CD4-positive, alpha-beta T cell treated with Interleukin-2 at 100 ng/mL for 4 hours (primary cell): ENCODE data around the gene PIEZO2.
A peak's percentile ranks its signal among the peaks of the same experiment; 100 is the strongest.

Experiments
- DNase-seq: peaks from one replicate; pipeline ENCODE4 v3.0.0-alpha.2; 2020; ENCODE audit warnings: low spot score

The PIEZO2 gene

DNA sequence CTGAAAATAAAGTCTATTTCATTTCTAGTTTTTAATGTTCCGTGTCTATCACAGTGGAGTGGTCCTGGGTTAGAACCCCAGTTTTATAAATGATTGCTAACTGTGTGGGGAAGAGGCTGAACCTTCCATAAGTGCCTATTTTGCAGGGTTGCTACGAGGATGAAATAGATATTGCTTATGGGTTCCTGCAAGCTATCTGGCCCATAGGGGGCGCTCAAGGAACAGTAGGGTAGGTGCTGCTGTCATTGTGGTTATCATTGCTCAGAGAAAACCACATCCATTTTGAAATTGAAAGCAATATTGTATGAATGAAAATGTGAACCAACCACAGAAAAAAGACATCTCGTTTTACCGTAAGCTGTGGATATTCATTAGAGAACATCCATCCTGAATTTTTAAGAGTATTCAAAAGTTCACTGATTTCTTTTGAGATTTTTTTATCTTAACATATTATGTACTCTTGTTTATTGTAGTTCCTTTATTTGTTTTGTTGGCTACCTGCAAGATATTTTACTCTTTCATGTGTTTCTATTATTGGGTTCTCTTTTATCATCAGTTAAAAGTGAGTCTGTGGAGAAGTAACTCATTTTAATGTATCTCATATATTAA, 362.0 kb downstream of the PIEZO2 start:
- peak; percentile 76 for DNase-seq

GRCh38 chr18:10785798-10786197, 363.6 kb downstream of the PIEZO2 start:
- no peak for DNase-seq

DNA sequence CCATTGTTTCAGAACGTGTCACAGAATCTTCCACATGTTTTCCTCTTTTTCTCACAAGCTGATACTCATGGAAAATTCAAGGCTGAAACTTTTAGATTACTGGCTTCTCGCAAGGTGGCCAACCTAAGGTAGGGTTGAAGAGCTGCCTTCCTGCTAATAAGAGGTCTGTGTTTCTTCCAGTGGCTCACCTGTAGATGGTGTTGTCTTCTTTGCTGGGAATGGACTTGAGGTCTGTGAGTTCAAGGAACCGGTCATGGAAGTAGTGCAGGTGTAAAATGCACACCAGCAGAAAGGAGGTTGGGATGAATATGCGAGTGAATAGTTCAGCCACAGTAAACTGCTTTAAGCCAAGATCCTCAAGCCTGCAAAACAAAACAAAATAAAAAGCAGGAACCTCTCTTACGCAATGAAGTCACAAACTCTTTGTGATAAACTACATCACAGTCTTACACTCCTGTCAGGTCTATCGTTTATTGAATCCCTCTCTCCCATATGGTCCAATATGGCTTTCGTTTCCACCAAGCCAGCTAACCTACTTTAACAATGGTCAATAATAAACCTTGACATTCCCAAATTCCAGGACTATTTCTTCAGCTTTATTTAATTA, 364.7 kb downstream of the PIEZO2 start:
- DNase-seq: no peak

DNA sequence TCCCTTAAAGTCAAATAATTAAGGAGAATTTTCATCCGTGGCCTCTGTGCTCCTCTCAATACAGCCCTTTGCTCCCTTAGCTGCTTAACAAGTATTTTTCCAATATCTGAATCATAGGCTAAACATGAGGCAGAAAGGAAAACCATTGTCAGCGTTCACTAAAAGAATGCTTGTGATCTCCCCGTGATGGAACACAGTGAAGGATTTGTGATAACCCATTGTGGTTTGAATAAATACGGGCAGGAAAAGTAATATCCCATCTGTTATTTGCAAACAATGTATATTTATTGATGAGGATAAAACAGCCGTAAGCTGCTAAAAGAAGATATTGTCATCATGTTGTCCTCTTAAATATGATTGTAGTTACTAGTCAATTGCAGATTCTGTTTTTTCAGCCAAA, 365.4 kb downstream of the PIEZO2 start:
- DNase-seq: no peak

DNA sequence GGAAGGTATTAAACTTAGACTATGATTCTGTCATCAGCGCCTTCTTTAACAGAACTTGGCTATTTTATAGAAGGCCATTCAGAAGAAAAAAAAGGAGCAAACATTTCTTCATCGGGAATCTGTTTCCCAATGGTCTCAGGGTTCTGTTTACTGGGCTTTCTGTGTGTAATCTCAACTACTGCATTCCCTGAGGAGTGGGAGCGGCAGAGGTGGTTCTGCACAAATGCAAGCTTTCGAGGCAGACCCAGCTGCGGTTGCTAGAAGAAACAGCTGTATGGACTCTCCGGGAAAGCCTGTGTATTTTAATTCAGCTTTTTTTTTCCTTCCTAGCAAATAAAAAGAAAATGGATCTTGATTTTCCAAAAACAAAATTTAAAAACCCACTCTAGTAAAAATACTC, 372.9 kb downstream of the PIEZO2 start:
- DNase-seq: no peak

GRCh38 chr18:10775026-10775425, 374.3 kb downstream of the PIEZO2 start:
- DNase-seq: no peak

DNA sequence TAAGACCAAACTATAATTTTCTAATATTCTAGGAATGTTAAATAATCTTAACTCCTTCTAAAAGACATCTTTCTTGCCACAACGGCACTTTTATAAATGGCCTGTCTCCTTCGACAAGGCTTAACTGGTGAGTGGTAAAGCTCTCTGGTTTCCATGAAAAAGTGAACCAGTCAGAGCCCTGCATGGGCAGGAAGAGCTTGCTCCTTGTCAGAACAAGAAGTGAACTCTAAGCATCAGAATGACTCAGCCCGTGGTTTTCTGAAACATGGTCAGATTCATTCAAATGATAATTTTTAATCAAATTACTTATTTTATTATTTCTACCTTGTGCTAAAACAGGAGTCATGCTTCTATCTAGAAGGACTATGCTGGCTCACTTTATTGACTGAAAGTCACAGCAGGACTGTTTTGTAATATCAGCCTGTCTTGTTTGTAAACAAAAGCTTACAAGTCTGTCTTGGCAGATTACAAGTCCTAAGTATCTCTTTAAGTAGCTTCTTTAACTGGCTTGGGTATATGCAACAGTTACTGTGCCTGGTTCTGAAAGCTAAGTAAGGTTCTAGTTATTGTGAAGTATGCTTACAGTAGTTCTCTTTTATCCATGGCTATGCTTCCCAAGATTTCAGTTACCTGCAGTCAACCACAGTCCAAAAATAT, 378.2 kb downstream of the PIEZO2 start:
- DNase-seq: no peak

DNA sequence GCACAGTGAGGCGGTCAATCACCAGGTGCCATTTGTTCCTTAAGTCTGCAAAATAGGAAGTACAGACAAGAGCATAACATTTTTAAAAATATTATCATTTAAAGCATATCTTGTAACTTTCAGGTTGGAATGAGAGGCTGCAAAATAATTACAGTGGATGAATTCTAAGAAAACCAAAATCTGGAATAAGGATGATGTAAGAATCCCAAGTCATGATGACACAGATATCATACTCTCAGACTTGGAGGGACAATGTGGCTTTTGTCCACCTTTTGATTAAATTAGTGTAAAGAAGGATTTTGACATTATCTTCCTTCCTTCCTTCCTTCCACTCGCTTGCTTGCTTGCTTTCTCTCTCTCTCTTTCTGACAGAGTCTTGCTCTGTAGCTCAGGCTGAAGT, 379.1 kb downstream of the PIEZO2 start:
- DNase-seq: no peak

GRCh38 chr18:10768221-10768620, 381.1 kb downstream of the PIEZO2 start:
- no peak for DNase-seq

DNA sequence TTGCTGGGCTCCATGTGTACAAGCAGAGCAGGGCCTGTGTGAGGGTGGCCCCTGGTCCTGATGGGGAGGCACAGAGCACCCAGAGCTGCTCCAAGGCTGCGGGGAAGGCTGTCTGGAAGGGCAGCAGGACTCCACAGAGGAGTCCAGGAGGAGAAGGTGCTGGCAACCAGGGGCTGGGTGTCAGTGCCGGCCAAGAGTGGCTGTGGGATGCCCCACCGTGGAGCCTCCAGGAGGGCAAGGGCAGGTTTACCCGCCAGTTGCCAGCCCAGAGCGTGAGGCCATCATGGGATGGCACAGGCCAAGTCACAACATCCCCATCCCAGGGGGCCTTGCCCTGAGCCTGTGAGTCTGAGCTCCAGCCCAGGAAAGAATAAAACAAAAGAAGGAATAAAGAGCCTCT, 381.7 kb downstream of the PIEZO2 start:
- no peak for DNase-seq

- DNase-seq: no peak
Measured at GRCh38 chr18:10760986-10761385, 388.4 kb downstream of the PIEZO2 start.

- no peak for DNase-seq
Measured at GRCh38 chr18:10759241-10759640, 390.1 kb downstream of the PIEZO2 start.

- DNase-seq: no peak
Measured at GRCh38 chr18:10757946-10758345, 391.4 kb downstream of the PIEZO2 start.

DNA sequence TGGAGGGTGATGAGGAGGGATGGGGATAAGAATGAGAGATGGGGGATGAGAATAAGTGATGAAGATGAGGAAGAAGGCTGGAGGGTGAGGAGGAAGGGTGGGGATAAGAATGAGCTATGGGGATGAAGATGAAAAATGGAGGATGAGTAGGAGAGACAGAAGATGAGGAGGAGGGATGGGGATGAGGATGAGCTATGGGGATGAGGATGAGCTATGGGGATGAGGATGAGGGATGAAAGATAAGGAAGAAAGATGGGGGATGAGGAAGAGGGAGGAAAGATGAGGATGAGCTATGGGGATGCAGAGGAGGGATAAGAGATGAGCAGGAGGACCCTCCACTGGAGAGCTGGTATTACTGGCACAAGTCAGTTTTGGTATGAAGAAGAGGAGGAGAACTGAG, 392.0 kb downstream of the PIEZO2 start:
- DNase-seq: no peak

DNA sequence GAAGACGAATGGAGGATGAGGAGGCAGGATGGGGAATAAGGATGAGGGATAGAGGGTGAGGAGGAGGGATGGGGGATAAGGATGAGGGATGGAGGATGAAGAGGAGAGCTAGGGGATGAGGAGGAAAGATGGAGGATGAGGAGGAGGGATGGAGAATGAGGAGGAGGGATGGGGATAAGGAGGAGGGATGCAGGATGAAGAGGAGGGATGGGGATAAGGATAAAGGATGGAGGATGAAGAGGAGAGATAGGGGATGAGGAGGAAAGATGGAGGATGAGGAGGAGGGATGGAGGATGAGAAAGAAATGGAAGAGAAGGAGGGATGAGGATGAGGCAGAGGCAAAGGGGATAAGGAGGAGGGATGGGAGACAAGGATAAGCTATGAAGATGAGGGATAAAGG, 393.5 kb downstream of the PIEZO2 start:
- no peak for DNase-seq

- DNase-seq: no peak
Measured at GRCh38 chr18:10754128-10754527, 395.2 kb downstream of the PIEZO2 start.

DNA sequence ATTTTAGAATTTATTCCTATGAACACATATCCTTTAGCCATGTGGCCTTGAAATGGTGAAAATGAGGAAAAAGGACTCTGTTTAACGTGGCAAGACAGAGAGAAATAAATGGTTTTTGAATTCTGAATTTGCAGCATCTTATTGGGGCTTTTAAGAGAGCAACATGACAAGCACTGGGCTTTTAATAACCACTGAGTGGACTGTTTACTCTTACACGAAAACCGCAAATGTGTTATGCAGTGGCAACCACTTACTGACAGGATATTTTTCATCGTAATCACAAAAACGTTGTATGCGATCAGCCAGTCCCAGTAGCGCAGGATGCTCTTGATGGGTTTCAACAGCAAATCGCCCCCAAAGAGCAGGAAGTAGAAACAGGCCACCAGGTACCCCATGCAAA, 397.0 kb downstream of the PIEZO2 start:
- no peak for DNase-seq

GRCh38 chr18:10751653-10752052, 397.7 kb downstream of the PIEZO2 start:
- DNase-seq: no peak

DNA sequence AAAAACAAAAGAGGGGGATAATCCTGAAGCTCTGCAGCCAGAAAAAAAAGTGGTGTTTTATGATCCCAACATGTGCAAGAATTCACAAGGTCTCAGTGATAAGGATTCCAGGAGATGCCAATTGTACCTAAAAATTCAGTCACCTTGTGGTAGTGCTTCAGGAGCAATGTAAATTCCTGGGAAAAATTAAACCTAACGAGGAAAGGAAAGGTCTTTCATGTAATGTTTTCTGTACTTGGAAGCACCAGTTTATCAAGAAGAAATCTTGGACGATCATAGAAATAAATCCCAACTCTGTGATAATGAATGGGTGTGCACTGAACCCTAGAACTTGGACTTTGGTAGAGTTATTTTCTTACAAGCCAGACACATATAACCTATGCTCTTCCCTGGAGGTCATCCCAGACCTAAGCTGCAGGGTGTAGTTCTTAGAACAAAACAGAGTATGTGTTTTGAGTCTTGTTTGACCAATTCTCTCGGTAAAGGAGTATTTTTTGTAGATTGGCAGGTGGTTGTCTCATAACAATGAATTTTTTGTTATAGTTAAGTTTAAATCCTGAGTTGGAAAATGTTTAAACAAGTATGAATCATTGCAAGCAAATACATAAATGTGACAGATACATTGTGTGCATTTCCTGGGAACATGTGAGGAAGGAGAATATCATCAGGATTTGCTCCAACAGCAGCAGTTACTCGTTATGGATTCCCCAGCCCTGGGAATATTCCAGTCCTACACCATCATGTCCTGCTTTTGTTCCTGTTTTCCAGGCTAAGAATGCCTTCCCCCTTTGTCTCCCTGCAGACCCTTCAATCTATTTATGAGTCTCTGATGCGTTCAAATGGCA, 399.0 kb downstream of the PIEZO2 start:
- DNase-seq: no peak

DNA sequence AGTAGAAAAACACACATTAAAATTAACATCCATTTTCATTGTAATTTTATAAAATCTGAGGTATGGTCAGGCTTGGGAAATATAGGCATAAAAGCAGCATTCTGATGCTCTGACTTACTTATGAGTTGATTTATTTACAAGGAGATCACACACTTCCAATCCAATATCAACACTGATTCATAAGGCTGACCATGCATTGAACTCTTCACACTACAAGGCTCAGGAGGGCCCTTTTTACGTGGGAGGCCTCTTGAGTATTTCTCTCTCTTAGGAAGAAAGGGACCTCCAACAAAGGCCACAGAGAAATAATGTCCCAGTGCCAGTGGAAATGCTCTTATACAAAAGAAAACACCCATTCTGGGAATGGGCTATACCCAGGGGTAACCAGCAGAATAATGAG, 400.7 kb downstream of the PIEZO2 start:
- DNase-seq: no peak

DNA sequence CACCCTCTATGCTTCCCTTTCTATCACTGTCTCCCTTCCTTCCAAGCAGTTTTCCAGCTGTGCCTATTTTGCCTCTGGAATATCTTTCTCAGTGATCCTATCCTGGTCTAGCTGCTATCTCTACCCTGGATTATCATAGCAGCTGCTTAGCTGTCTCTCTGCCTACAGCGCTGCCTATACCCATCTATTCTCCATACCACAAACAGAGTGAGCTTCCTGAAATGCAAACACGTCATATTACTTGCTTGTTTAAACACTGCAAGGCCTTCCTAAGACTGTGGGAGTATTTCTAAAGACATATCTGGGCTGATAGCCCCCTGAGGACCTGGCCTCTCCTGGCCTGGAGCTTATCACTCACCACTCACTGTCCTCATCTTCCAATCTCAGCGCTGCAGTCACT, 403.4 kb downstream of the PIEZO2 start:
- no peak for DNase-seq

GRCh38 chr18:10745219-10745618, 404.1 kb downstream of the PIEZO2 start:
- DNase-seq: no peak

DNA sequence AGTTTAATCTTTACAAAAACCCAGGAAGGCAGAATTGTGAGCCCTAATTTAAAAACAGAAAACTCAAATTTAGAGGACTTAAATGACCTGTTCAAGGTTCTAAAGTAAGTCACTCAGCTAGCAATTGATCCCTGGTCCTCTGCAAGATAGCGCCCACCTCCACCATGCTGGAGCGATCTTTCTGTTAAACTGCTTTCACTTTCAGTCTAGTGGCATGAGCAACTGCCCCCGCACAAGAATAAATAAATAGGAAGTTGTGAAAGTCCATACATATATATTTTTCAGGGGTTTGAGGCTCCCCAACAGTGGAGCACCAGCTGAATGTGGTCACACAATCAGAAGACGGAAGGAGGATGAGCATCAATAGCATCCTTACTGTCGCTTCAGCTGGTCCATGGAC, 405.6 kb downstream of the PIEZO2 start:
- DNase-seq: no peak
